HEK293T (cell line): ENCODE measurements around the gene MAGI2.

Experiments used
- BHLHE40 ChIP-seq: fragments of 450-650 bp; IDR thresholded peaks from 2 replicates; pipeline ENCODE4 v1.6.1; 2016; ENCODE audit warnings: mild to moderate bottlenecking, moderate library complexity, borderline replicate concordance
- FOXA1 ChIP-seq: fragments of 450-650 bp; IDR thresholded peaks from 2 replicates; pipeline ENCODE4 v1.6.1; 2016; ENCODE audit warnings: mild to moderate bottlenecking
- FOXK2 ChIP-seq: fragments of 450-650 bp; IDR thresholded peaks from 2 replicates; pipeline ENCODE4 v1.6.1; 2016; ENCODE audit warnings: mild to moderate bottlenecking
- FOXM1 ChIP-seq: fragments of 450-650 bp; IDR thresholded peaks from 2 replicates; pipeline ENCODE4 v1.6.1; 2017; ENCODE audit warnings: mild to moderate bottlenecking, borderline replicate concordance
- HDGF ChIP-seq: fragments of 450-650 bp; IDR thresholded peaks from 2 replicates; pipeline ENCODE4 v1.6.1; 2017; ENCODE audit warnings: antibody characterized with exemption, borderline replicate concordance
- L3MBTL2 ChIP-seq: fragments of 450-650 bp; conservative IDR thresholded peaks from 2 replicates; pipeline ENCODE4 v1.6.1; 2016; ENCODE audit warnings: mild to moderate bottlenecking
- PKNOX1 ChIP-seq: fragments of 450-650 bp; IDR thresholded peaks from 2 replicates; pipeline ENCODE4 v1.6.1; 2016
- SUZ12 ChIP-seq: fragments of 450-650 bp; IDR thresholded peaks from 2 replicates; pipeline ENCODE4 v1.6.1; 2016; ENCODE audit warnings: mild to moderate bottlenecking
- TARDBP ChIP-seq: fragments of 450-650 bp; IDR thresholded peaks from 2 replicates; pipeline ENCODE4 v1.6.1; 2016

- TF ChIP-seq FOXK2 (no peak), SUZ12 (no peak), PKNOX1 (no peak; the same call in 1 of the 2 replicates), BHLHE40 (no peak), TARDBP (no peak), L3MBTL2 (no peak), HDGF (no peak), FOXM1 (no peak), FOXA1 (no peak)
Observed at GRCh38 chr7:78172933-78173591, 1280.4 kb downstream of the MAGI2 start.
